Measurements from ENCODE around the gene FBLN5. TPM values are rescaled to one million over a fixed set of nuclear protein-coding genes. Genes with fewer than 3 reads are reported as not detected.

The FBLN5 gene
- total RNA-seq, 1 experiment from 2014 or later: 0.23 TPM

- H3K27me3 ChIP-seq (ENCODE audit: control insufficient read depth, insufficient read depth, low read length): peaks cover 28% of the 10 kb centered on the region
- intact Hi-C loops (cut with micrococcal nuclease; ENCODE audit: unreplicated experiment): no loop called here
- ChIA-PET CTCF (no interaction called here), POLR2A (no interaction called here)
- no peaks in the 10 kb centered on the region for H3K9me3 ChIP-seq (ENCODE audit: control insufficient read depth, insufficient read depth, low read depth, low read length)
- BruUV-seq (replicated peaks): no TSS peak
- DNase-seq (ENCODE audit: low read depth, low spot score) (no peak), ATAC-seq (no peak)
- TF ChIP-seq TCF7L2 (IDR thresholded peaks at IDR 0.05; ENCODE audit: low read depth, low read length) (no peak), REST (IDR thresholded peaks at IDR 0.05; ENCODE audit: insufficient read depth in 1 of 2, low read depth in 2 of 2, low read length in 1 of 2) (no peak), CTCF (IDR thresholded peaks at IDR 0.05) (no peak), POLR2AphosphoS5 (IDR thresholded peaks at IDR 0.05; ENCODE audit: low read depth, low read length) (no peak), SIN3A (IDR thresholded peaks at IDR 0.05; ENCODE audit: borderline replicate concordance, insufficient read depth, low read depth, low read length) (no peak)
- in situ Hi-C loops (cut with HindIII; ENCODE audit: low pct_unique_long_range_greater_than_20kb, low sequenced_read_pairs): no loop called here
- no peak overlapping the region for H3K27ac ChIP-seq (ENCODE audit: low read length)
- peaks cover 2% of the 10 kb centered on the region; the same call in 1 of the 2 replicates for H3K36me3 ChIP-seq (ENCODE audit: control insufficient read depth, insufficient read depth, low read length)
- H3K4me1 ChIP-seq (ENCODE audit: control insufficient read depth, insufficient read depth, low read length): peaks cover 3% of the 10 kb centered on the region; the same call in 1 of the 2 replicates
- no peak overlapping the region for H3K4me3 ChIP-seq (ENCODE audit: low read depth in 2 of 2, low read length in 2 of 2)
These were observed 112.9 kb downstream of the FBLN5 start for GRCh38 chr14:91834571-91834970.

GRCh38 chr14:91831337-91831736, 116.2 kb downstream of the FBLN5 start:
- no TSS peak for BruUV-seq (replicated peaks)
- intact Hi-C loops (cut with micrococcal nuclease; ENCODE audit: unreplicated experiment): no loop called here
- peaks cover 26% of the 10 kb centered on the region for H3K27me3 ChIP-seq (ENCODE audit: control insufficient read depth, insufficient read depth, low read length)

More at GRCh38 chr14:91831337-91831736, 116.2 kb downstream of the FBLN5 start:
- Histone ChIP-seq H3K27ac (ENCODE audit: low read length) (no peak overlapping the region), H3K36me3 (ENCODE audit: control insufficient read depth, insufficient read depth, low read length) (peaks cover 2% of the 10 kb centered on the region; the same call in 1 of the 2 replicates), H3K4me3 (ENCODE audit: low read depth in 2 of 2, low read length in 2 of 2) (no peak overlapping the region), H3K4me1 (ENCODE audit: control insufficient read depth, insufficient read depth, low read length) (no peaks in the 10 kb centered on the region), H3K9me3 (ENCODE audit: control insufficient read depth, insufficient read depth, low read depth, low read length) (no peaks in the 10 kb centered on the region)
- ATAC-seq: no peak
- DNase-seq (ENCODE audit: low read depth, low spot score): no peak
- in situ Hi-C loops (cut with HindIII; ENCODE audit: low pct_unique_long_range_greater_than_20kb, low sequenced_read_pairs): no loop called here
- TF ChIP-seq CTCF (IDR thresholded peaks at IDR 0.05): no peak
- no peak for TF ChIP-seq REST (IDR thresholded peaks at IDR 0.05; ENCODE audit: insufficient read depth in 1 of 2, low read depth in 2 of 2, low read length in 1 of 2)
- no peak for TF ChIP-seq TCF7L2 (IDR thresholded peaks at IDR 0.05; ENCODE audit: low read depth, low read length)
- no peak for TF ChIP-seq POLR2AphosphoS5 (IDR thresholded peaks at IDR 0.05; ENCODE audit: low read depth, low read length)
- TF ChIP-seq SIN3A (IDR thresholded peaks at IDR 0.05; ENCODE audit: borderline replicate concordance, insufficient read depth, low read depth, low read length): no peak
- CTCF ChIA-PET: interaction anchor here (0.6 kb wide), 1 partner anchor 110 kb away, joined by 8 read pairs; no protein-coding TSS in a partner anchor
- POLR2A ChIA-PET: no interaction called here

Data from Panc1 (cell line).